ENCODE results near the gene TGDS.
A peak's percentile ranks its signal among the peaks of the same experiment; 100 is the strongest.

Gene TGDS

DNA sequence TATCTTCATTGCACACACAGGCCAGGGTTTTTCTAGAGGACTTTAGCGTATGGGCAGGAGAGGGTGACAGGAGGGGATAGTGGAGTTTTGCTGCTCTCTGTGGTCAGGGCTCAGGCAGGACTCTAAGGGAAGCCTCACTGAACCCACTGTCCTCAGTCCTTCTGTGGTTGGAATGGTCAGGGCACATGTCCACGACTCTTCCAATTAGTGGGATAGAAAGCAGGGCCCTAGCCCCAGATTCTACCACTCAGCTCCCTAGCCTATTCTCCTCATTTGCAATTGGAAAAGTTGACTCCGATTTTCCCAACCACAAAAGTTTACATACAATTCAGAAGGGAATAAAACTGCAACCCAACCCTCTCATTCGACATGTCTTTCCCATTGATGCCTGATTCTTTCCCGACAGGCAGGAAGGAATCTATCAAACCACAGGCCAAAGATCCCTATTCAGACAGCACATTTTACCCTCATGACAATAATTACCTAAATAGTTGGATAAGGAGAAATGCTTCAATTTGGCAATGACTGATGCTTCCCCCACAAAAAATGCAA, 38.2 kb downstream of the TGDS start:
- no peak for DNase-seq
- no peaks in the 10 kb centered on the region for H3K36me3 ChIP-seq (ENCODE audit: control insufficient read depth, insufficient read depth, low read length)
- H3K4me1 ChIP-seq (ENCODE audit: control insufficient read depth, insufficient read depth, low read length, poor library complexity, severe bottlenecking): no peaks in the 10 kb centered on the region
- no peaks in the 10 kb centered on the region for H3K9me3 ChIP-seq (ENCODE audit: control insufficient read depth, low read length)
- H3K27ac ChIP-seq (ENCODE audit: insufficient read depth, low read length, poor library complexity, severe bottlenecking): no peak overlapping the region
- no peak overlapping the region for H3K4me3 ChIP-seq (ENCODE audit: insufficient read depth, low read depth, low read length, poor library complexity, severe bottlenecking)
- no peaks in the 10 kb centered on the region for H3K27me3 ChIP-seq (replicated peaks; ENCODE audit: control insufficient read depth, insufficient read depth, low read length, poor library complexity, severe bottlenecking)

GRCh38 chr13:94556621-94557020, 39.3 kb downstream of the TGDS start:
- no peak overlapping the region for H3K27ac ChIP-seq (ENCODE audit: insufficient read depth, low read length, poor library complexity, severe bottlenecking)
- H3K36me3 ChIP-seq (ENCODE audit: control insufficient read depth, insufficient read depth, low read length): no peaks in the 10 kb centered on the region
- no peaks in the 10 kb centered on the region for H3K4me1 ChIP-seq (ENCODE audit: control insufficient read depth, insufficient read depth, low read length, poor library complexity, severe bottlenecking)
- H3K4me3 ChIP-seq (ENCODE audit: insufficient read depth, low read depth, low read length, poor library complexity, severe bottlenecking): no peak overlapping the region
- no peak for DNase-seq
- H3K9me3 ChIP-seq (ENCODE audit: control insufficient read depth, low read length): no peaks in the 10 kb centered on the region
- no peaks in the 10 kb centered on the region for H3K27me3 ChIP-seq (replicated peaks; ENCODE audit: control insufficient read depth, insufficient read depth, low read length, poor library complexity, severe bottlenecking)

DNA sequence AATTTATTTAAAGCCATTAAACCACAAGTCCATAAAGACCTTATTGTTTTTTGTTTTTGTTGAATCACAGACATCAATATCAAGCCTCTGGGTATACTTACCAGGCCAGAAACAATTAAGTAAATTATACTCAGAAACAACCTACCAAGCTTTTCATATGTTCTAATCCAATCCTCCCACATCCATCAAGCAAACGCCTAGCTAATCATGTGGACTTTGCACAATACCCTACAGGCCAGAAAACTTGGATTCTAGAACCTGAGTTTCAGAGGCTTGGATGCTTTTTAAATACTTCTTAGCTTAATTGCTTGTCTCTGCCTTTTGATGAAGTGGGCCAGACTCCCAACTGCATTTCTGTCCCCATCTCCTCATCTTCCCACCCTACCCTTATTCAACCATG, 39.9 kb downstream of the TGDS start:
- H3K9me3 ChIP-seq (ENCODE audit: control insufficient read depth, low read length): no peaks in the 10 kb centered on the region
- H3K4me3 ChIP-seq (ENCODE audit: insufficient read depth, low read depth, low read length, poor library complexity, severe bottlenecking): no peak overlapping the region
- no peaks in the 10 kb centered on the region for H3K27me3 ChIP-seq (replicated peaks; ENCODE audit: control insufficient read depth, insufficient read depth, low read length, poor library complexity, severe bottlenecking)
- no peak overlapping the region for H3K27ac ChIP-seq (ENCODE audit: insufficient read depth, low read length, poor library complexity, severe bottlenecking)
- no peak for DNase-seq
- H3K36me3 ChIP-seq (ENCODE audit: control insufficient read depth, insufficient read depth, low read length): no peaks in the 10 kb centered on the region
- no peaks in the 10 kb centered on the region for H3K4me1 ChIP-seq (ENCODE audit: control insufficient read depth, insufficient read depth, low read length, poor library complexity, severe bottlenecking)

DNA sequence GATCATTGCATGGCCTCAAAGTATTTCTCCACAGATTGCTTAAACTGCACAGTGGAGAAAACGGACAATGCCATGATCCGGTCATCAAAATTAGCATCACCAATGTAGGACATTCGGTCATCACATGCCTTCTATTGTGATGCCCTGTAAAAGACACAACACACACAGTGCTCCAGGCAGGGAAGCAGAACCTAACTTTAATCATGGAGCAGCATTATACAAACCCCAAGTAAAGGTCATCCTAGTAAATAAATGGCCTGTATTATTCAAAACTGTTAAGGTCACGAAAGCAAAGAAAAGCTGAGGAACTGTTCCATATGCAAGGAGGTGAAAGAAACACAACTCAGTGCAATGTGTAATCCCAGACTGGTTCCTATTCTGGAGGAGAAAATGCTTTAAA, 42.2 kb downstream of the TGDS start:
- H3K4me3 ChIP-seq (ENCODE audit: insufficient read depth, low read depth, low read length, poor library complexity, severe bottlenecking): no peak overlapping the region
- peaks cover 3% of the 10 kb centered on the region for H3K4me1 ChIP-seq (ENCODE audit: control insufficient read depth, insufficient read depth, low read length, poor library complexity, severe bottlenecking)
- H3K27me3 ChIP-seq (replicated peaks; ENCODE audit: control insufficient read depth, insufficient read depth, low read length, poor library complexity, severe bottlenecking): no peaks in the 10 kb centered on the region
- DNase-seq: no peak
- H3K27ac ChIP-seq (ENCODE audit: insufficient read depth, low read length, poor library complexity, severe bottlenecking): no peak overlapping the region
- H3K36me3 ChIP-seq (ENCODE audit: control insufficient read depth, insufficient read depth, low read length): no peaks in the 10 kb centered on the region
- no peaks in the 10 kb centered on the region for H3K9me3 ChIP-seq (ENCODE audit: control insufficient read depth, low read length)

GRCh38 chr13:94552095-94552494, 43.9 kb downstream of the TGDS start:
- no peaks in the 10 kb centered on the region for H3K36me3 ChIP-seq (ENCODE audit: control insufficient read depth, insufficient read depth, low read length)
- H3K27me3 ChIP-seq (replicated peaks; ENCODE audit: control insufficient read depth, insufficient read depth, low read length, poor library complexity, severe bottlenecking): no peaks in the 10 kb centered on the region
- no peak for DNase-seq
- H3K9me3 ChIP-seq (ENCODE audit: control insufficient read depth, low read length): no peaks in the 10 kb centered on the region
- H3K4me3 ChIP-seq (ENCODE audit: insufficient read depth, low read depth, low read length, poor library complexity, severe bottlenecking): no peak overlapping the region
- H3K4me1 ChIP-seq (ENCODE audit: control insufficient read depth, insufficient read depth, low read length, poor library complexity, severe bottlenecking): peaks cover 4% of the 10 kb centered on the region
- no peak overlapping the region for H3K27ac ChIP-seq (ENCODE audit: insufficient read depth, low read length, poor library complexity, severe bottlenecking)

- Histone ChIP-seq H3K27me3 (replicated peaks; ENCODE audit: control insufficient read depth, insufficient read depth, low read length, poor library complexity, severe bottlenecking) (no peaks in the 10 kb centered on the region), H3K9me3 (ENCODE audit: control insufficient read depth, low read length) (no peaks in the 10 kb centered on the region), H3K27ac (ENCODE audit: insufficient read depth, low read length, poor library complexity, severe bottlenecking) (peak overlapping the region; percentile 87), H3K4me3 (ENCODE audit: insufficient read depth, low read depth, low read length, poor library complexity, severe bottlenecking) (peak overlapping the region; percentile 93), H3K4me1 (ENCODE audit: control insufficient read depth, insufficient read depth, low read length, poor library complexity, severe bottlenecking) (peaks cover 4% of the 10 kb centered on the region), H3K36me3 (ENCODE audit: control insufficient read depth, insufficient read depth, low read length) (no peaks in the 10 kb centered on the region)
- no peak for DNase-seq
Measured at GRCh38 chr13:94550062-94550738, 45.8 kb downstream of the TGDS start.

DNA sequence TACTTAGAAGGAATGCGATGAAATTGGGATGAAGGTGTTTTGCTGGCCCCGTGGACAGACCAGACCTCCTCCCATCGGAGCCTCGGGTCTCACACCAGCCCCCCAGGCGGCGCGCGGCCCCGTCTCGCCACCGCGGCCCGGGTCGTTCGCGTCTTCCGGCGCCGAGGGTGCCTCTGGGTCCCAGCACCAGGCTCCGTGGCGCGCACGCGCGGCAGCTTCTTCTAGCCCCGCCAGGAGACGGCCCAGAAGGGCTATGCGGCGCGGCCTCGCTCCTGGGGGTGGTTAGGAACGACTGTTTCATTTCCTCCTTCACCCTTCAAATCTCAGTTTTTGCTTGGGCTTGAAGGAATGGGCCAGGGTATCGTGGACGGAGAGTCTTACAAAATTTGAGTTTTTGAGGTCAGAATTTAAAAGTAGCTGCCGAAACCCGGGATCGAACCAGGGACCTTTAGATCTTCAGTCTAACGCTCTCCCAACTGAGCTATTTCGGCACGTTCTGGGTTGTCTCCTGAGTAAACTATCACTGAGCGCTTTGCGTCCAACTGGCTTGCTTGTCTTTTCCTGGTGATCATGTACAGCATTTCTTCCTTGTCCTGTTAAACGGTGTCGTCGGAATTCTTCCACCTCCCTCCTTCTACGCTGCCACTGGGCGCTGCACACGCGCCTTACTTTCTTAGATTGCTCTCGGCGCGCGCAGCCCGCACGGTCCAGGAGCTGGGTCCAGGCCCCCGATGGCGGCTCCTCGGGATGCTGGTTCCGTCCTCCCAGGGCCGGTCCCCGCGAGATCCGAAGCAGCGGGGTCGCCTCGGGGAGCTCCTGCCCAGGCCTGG, 46.5 kb downstream of the TGDS start:
- Histone ChIP-seq H3K36me3 (ENCODE audit: control insufficient read depth, insufficient read depth, low read length) (no peaks in the 10 kb centered on the region), H3K27me3 (replicated peaks; ENCODE audit: control insufficient read depth, insufficient read depth, low read length, poor library complexity, severe bottlenecking) (no peaks in the 10 kb centered on the region), H3K4me1 (ENCODE audit: control insufficient read depth, insufficient read depth, low read length, poor library complexity, severe bottlenecking) (peaks cover 4% of the 10 kb centered on the region), H3K9me3 (ENCODE audit: control insufficient read depth, low read length) (no peaks in the 10 kb centered on the region), H3K27ac (ENCODE audit: insufficient read depth, low read length, poor library complexity, severe bottlenecking) (peak overlapping the region; percentile 87), H3K4me3 (ENCODE audit: insufficient read depth, low read depth, low read length, poor library complexity, severe bottlenecking) (peak overlapping the region; percentile 93)
- peak; percentile 84 to 90 (median 85) for DNase-seq

GRCh38 chr13:94548821-94549231, 47.1 kb downstream of the TGDS start:
- peak overlapping the region; percentile 87 for H3K27ac ChIP-seq (ENCODE audit: insufficient read depth, low read length, poor library complexity, severe bottlenecking)
- peak overlapping the region; percentile 93 for H3K4me3 ChIP-seq (ENCODE audit: insufficient read depth, low read depth, low read length, poor library complexity, severe bottlenecking)
- H3K4me1 ChIP-seq (ENCODE audit: control insufficient read depth, insufficient read depth, low read length, poor library complexity, severe bottlenecking): peaks cover 4% of the 10 kb centered on the region
- DNase-seq: peak in 2 of 3 donors; percentile 24 to 28
- H3K27me3 ChIP-seq (replicated peaks; ENCODE audit: control insufficient read depth, insufficient read depth, low read length, poor library complexity, severe bottlenecking): no peaks in the 10 kb centered on the region
- no peaks in the 10 kb centered on the region for H3K9me3 ChIP-seq (ENCODE audit: control insufficient read depth, low read length)
- H3K36me3 ChIP-seq (ENCODE audit: control insufficient read depth, insufficient read depth, low read length): no peaks in the 10 kb centered on the region

DNA sequence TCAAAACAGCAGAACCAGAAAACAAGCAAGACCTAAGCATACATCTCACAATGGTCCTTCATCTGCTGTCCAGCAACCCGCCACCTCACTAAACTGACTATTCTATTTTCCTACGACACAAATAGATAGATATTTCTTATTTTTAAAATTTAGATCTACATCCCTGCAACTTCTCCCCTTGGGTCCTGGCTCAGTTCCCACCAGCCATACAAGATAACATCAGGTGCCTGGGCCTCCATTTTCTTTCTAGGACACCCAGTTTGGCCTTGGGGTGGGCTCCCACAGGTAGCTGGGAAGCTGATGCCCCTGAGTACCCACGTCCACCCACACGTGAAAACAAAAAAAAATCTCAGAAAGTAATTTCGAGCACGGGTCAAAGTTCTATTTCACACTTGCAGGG, 47.6 kb downstream of the TGDS start:
- no peaks in the 10 kb centered on the region for H3K27me3 ChIP-seq (replicated peaks; ENCODE audit: control insufficient read depth, insufficient read depth, low read length, poor library complexity, severe bottlenecking)
- H3K36me3 ChIP-seq (ENCODE audit: control insufficient read depth, insufficient read depth, low read length): no peaks in the 10 kb centered on the region
- H3K27ac ChIP-seq (ENCODE audit: insufficient read depth, low read length, poor library complexity, severe bottlenecking): peak overlapping the region; percentile 87
- no peaks in the 10 kb centered on the region for H3K9me3 ChIP-seq (ENCODE audit: control insufficient read depth, low read length)
- peak overlapping the region; percentile 93 for H3K4me3 ChIP-seq (ENCODE audit: insufficient read depth, low read depth, low read length, poor library complexity, severe bottlenecking)
- peaks cover 4% of the 10 kb centered on the region for H3K4me1 ChIP-seq (ENCODE audit: control insufficient read depth, insufficient read depth, low read length, poor library complexity, severe bottlenecking)
- no peak for DNase-seq
